RWPE2 (cell line): Measurements from ENCODE around the gene BAX.
"Not testable (repeated sequence)": the region's sequence is repeated elsewhere in the genome, so short reads cannot be mapped to it uniquely, and the experiment has no call there.

Experiments used
- ATAC-seq: fragments of 200-7000 bp; cut with Tn5 transposase; 3 replicates; pipeline ENCODE4 v1.9.1; 2021; ENCODE audit warnings: low read depth
- DNase-seq: peaks from one replicate; pipeline ENCODE4 v3.0.0-alpha.2; 2020; ENCODE audit warnings: low spot score
- H3K27ac ChIP-seq: fragments of 450-650 bp; 2 replicates; pipeline ENCODE4 v1.5.1; 2017; ENCODE audit warnings: mild to moderate bottlenecking; ENCODE audit not compliant: poor library complexity, severe bottlenecking
- H3K27me3 ChIP-seq: fragments of 250-450 bp; sonication (Bioruptor Pico); 2 replicates; pipeline ENCODE4 v1.5.1; 2021; ENCODE audit warnings: mild to moderate bottlenecking, moderate library complexity; ENCODE audit not compliant: insufficient read depth, poor library complexity, severe bottlenecking
- H3K36me3 ChIP-seq: fragments of 250-450 bp; sonication (Bioruptor Pico); 2 replicates; pipeline ENCODE4 v1.5.1; 2020; ENCODE audit warnings: low read depth, mild to moderate bottlenecking, moderate library complexity
- H3K4me1 ChIP-seq: fragments of 250-450 bp; sonication (Bioruptor Pico); 2 replicates; pipeline ENCODE4 v1.5.1; 2021; ENCODE audit warnings: mild to moderate bottlenecking, moderate library complexity; ENCODE audit not compliant: insufficient read depth, poor library complexity, severe bottlenecking
- H3K4me3 ChIP-seq: fragments of 250-450 bp; sonication (Bioruptor Pico); 2 replicates; pipeline ENCODE4 v1.5.1; 2021; ENCODE audit warnings: mild to moderate bottlenecking, moderate library complexity; ENCODE audit not compliant: severe bottlenecking
- H3K9me3 ChIP-seq: fragments of 250-450 bp; sonication (Bioruptor Pico); 2 replicates; pipeline ENCODE4 v1.5.1; 2021; ENCODE audit warnings: mild to moderate bottlenecking, moderate library complexity; ENCODE audit not compliant: severe bottlenecking
- TF ChIP-seq, protein P1 (sequence below): fragments of 450-650 bp; IDR thresholded peaks from one replicate; pipeline ENCODE4 v1.5.1; 2017; ENCODE audit warnings: mild to moderate bottlenecking, moderate library complexity; ENCODE audit not compliant: poor library complexity, severe bottlenecking

BAX gene

DNA sequence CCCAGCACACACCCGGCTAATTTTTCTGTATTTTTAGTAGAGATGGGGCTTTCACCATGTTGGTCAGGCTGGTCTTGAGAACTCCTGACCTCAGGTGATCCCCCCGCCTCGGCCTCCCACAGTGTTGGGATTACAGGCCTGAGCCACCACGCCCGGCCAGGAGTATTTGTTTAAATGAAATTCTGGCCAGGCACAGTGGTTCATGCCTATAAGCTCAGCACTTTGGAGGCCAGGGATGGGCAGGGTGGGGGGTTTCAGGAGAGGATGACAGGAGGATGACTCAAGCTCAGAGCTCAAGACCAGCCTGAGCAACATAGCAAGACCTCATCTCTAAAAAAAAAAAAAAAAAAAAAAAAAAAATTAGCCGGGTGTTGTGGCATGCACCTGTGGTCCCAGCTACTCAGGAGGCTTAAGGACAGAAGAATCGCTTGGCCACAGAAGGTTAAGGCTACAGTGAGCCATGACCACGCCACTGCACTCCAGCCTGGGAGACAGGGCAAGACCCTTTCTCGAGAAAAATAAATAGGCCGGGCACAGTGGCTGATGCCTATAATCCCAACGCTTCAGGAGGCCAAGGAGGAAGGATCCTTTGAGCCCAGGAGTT, 29.3 kb upstream of the BAX start:
- TF ChIP-seq, protein P1, sequence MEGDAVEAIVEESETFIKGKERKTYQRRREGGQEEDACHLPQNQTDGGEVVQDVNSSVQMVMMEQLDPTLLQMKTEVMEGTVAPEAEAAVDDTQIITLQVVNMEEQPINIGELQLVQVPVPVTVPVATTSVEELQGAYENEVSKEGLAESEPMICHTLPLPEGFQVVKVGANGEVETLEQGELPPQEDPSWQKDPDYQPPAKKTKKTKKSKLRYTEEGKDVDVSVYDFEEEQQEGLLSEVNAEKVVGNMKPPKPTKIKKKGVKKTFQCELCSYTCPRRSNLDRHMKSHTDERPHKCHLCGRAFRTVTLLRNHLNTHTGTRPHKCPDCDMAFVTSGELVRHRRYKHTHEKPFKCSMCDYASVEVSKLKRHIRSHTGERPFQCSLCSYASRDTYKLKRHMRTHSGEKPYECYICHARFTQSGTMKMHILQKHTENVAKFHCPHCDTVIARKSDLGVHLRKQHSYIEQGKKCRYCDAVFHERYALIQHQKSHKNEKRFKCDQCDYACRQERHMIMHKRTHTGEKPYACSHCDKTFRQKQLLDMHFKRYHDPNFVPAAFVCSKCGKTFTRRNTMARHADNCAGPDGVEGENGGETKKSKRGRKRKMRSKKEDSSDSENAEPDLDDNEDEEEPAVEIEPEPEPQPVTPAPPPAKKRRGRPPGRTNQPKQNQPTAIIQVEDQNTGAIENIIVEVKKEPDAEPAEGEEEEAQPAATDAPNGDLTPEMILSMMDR = no peak
- ATAC-seq (peak; percentile 89), DNase-seq (peak; percentile 91)
- H3K27me3 ChIP-seq = no peaks in the 10 kb centered on the region
- peaks cover 22% of the 10 kb centered on the region for H3K4me1 ChIP-seq
- H3K36me3 ChIP-seq = peaks cover 6% of the 10 kb centered on the region; the same call in 1 of the 2 replicates
- H3K4me3 ChIP-seq = no peak overlapping the region
- H3K9me3 ChIP-seq = no peaks in the 10 kb centered on the region
- H3K27ac ChIP-seq = peak overlapping the region; percentile 52

DNA sequence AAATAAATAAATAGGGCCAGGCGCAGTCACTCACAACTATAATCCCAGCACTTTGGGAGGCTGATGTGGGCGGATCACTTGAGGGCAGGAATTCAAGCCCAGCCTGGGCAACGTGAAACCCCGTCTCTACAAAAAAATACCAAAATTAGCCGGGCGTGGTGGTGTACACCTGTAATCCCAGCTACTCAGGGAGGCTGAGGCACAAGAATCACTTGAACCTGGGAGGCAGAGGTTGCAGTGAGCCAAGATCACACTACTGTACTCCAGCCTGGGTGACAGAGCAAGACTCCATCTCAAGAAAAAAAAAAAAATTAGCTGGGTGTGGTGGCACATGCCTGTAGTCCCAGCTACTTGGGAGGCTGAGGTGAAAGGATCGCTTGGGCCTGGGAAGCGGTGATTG, 28.8 kb upstream of the BAX start:
- H3K27me3 ChIP-seq, DNase-seq, H3K9me3 ChIP-seq, H3K4me3 ChIP-seq, H3K36me3 ChIP-seq, ATAC-seq: not testable (repeated sequence)
- Histone ChIP-seq H3K4me1 (peaks cover 22% of the 10 kb centered on the region), H3K27ac (peak overlapping the region; percentile 52)

GRCh38 chr19:48926909-48927308, 27.8 kb upstream of the BAX start:
- H3K36me3 ChIP-seq = no peaks in the 10 kb centered on the region
- no peak overlapping the region for H3K4me3 ChIP-seq
- TF ChIP-seq, protein P1 = no peak
- peak; percentile 78 for ATAC-seq
- no peaks in the 10 kb centered on the region for H3K27me3 ChIP-seq
- H3K9me3 ChIP-seq = no peaks in the 10 kb centered on the region
- peak overlapping the region; percentile 52 for H3K27ac ChIP-seq
- H3K4me1 ChIP-seq = peaks cover 22% of the 10 kb centered on the region
- peak; percentile 84 for DNase-seq

GRCh38 chr19:48927692-48928091, 27.0 kb upstream of the BAX start:
- not testable (repeated sequence) for H3K9me3 ChIP-seq, H3K4me3 ChIP-seq
- H3K27ac ChIP-seq = peak overlapping the region; percentile 52

GRCh38 chr19:48928164-48929025, 26.3 kb upstream of the BAX start:
- Histone ChIP-seq H3K4me3 (no peak overlapping the region), H3K9me3 (no peaks in the 10 kb centered on the region), H3K4me1 (peaks cover 28% of the 10 kb centered on the region), H3K27me3 (no peaks in the 10 kb centered on the region), H3K27ac (no peak overlapping the region), H3K36me3 (no peaks in the 10 kb centered on the region)
- DNase-seq = no peak
- ATAC-seq = no peak
- TF ChIP-seq, protein P1 = no peak

More at GRCh38 chr19:48927692-48928091, 27.0 kb upstream of the BAX start:
- H3K4me1 ChIP-seq = peaks cover 24% of the 10 kb centered on the region
- H3K36me3 ChIP-seq, H3K27me3 ChIP-seq, DNase-seq, ATAC-seq: not testable (repeated sequence)
